K562 (cell line): ENCODE measurements around the gene COX18. TPM values are rescaled to one million over a fixed set of nuclear protein-coding genes. Genes with fewer than 3 reads are reported as not detected.

Experiments used
- ATAC-seq: fragments of 200-7000 bp; cut with Tn5 transposase; 3 replicates; pipeline ENCODE4 v1.9.1; 2020; ENCODE audit warnings: moderate library complexity
- BruUV-seq: library from RNA; stranded (reverse); fragments of 400-500 nt; replicated peaks from 2 replicates; lab custom pipeline; 2021; lab: Mats Ljungman, UMichigan
- CTCF ChIA-PET: fragments of 300-600 bp; formaldehyde crosslinking; extraction: SDS; loops from one replicate; lab custom pipeline; 2021; ENCODE audit warnings: low intra/inter-chr PET ratio; lab: Yijun Ruan, JAX
- POLR2A ChIA-PET: fragments of 300-600, 350-650 bp; sonication (Branson Sonifier 250); formaldehyde crosslinking; extraction: SDS; loops from one replicate; lab custom pipeline; 2021; ENCODE audit warnings: antibody characterized with exemption, inconsistent platforms; lab: Yijun Ruan, JAX
- DNase-seq, 4 experiments: peaks; one replicate each; pipeline versions ENCODE4 v3.0.0 to v3.0.0-alpha.2; 2011 to 2018; ENCODE audit warnings: low spot score in 3 of 4, mixed read lengths in 3 of 4; ENCODE audit errors: extremely low read depth in 1 of 4
- FAIRE-seq: peaks from 2 replicates; lab custom pipeline; 2011; peaks lifted over from hg19 to GRCh38; lab: Jason Lieb, UNC
- H2AFZ ChIP-seq: 2 replicates; pipeline ENCODE4 v1.6.0; 2011; ENCODE audit warnings: low read depth, low read length, control low read depth, inconsistent platforms
- H3K27ac ChIP-seq: fragments of 200-600 bp; 3 replicates; pipeline ENCODE4 v1.8.0; 2011; ENCODE audit warnings: low read depth, mild to moderate bottlenecking, control low read depth, inconsistent platforms, low read length, moderate library complexity, mixed read lengths; ENCODE audit errors: extremely low read depth
- H3K27me3 ChIP-seq, 2 experiments: fragments of 300-600 bp in 1 of 2; 2 replicates in 1 of 2; 3 replicates in 1 of 2; pipeline versions ENCODE4 v1.6.0 to v1.8.0; 2011; ENCODE audit warnings: inconsistent platforms in 2 of 2, low read length in 2 of 2, mild to moderate bottlenecking in 1 of 2, mixed read lengths in 1 of 2, moderate library complexity in 1 of 2; ENCODE audit not compliant: control insufficient read depth in 2 of 2, insufficient read depth in 2 of 2
- H3K36me3 ChIP-seq: fragments of 300-600 bp; 3 replicates; pipeline ENCODE4 v1.8.0; 2011; ENCODE audit warnings: mild to moderate bottlenecking, low read length, inconsistent platforms; ENCODE audit not compliant: control insufficient read depth, insufficient read depth
- H3K4me1 ChIP-seq, 2 experiments: fragments of 200-600 bp in 1 of 2; replicated peaks in 1 of 2; 2 replicates in 1 of 2; 3 replicates in 1 of 2; pipeline versions ENCODE4 v1.5.1 to v1.8.0; 2011; ENCODE audit warnings: inconsistent platforms in 2 of 2, low read length in 2 of 2, mild to moderate bottlenecking in 1 of 2, mixed read lengths in 1 of 2, moderate library complexity in 1 of 2; ENCODE audit not compliant: control insufficient read depth in 2 of 2, insufficient read depth in 2 of 2
- H3K4me2 ChIP-seq: 2 replicates; pipeline ENCODE4 v1.6.1; 2011; ENCODE audit warnings: low read length, control low read depth, inconsistent platforms, mixed read lengths; ENCODE audit not compliant: insufficient read depth
- H3K4me3 ChIP-seq: fragments of 200-600 bp; sonication (generic), shearing (Covaris generic); 2 replicates; pipeline ENCODE4 v1.5.1; 2016; ENCODE audit warnings: control low read depth, inconsistent platforms
- H3K79me2 ChIP-seq: fragments of 200-600 bp; 3 replicates; pipeline ENCODE4 v1.8.0; 2011; ENCODE audit warnings: low read length, inconsistent platforms; ENCODE audit not compliant: control insufficient read depth, insufficient read depth
- H3K9ac ChIP-seq, 2 experiments: 2 replicates each; pipeline versions ENCODE4 v1.6.0 to v1.6.1; 2011; ENCODE audit warnings: low read depth in 2 of 2, low read length in 2 of 2, control low read depth in 1 of 2, inconsistent platforms in 1 of 2, mild to moderate bottlenecking in 1 of 2, mixed read lengths in 1 of 2; ENCODE audit not compliant: insufficient read depth in 1 of 2
- H3K9me1 ChIP-seq: one replicate; pipeline ENCODE4 v1.6.0; 2011; ENCODE audit warnings: inconsistent platforms, mild to moderate bottlenecking, low read length, moderate library complexity; ENCODE audit not compliant: control insufficient read depth, insufficient read depth
- H3K9me3 ChIP-seq: replicated peaks from 2 replicates; pipeline ENCODE4 v1.5.1; 2011; ENCODE audit warnings: low read depth, low read length, inconsistent platforms; ENCODE audit not compliant: control insufficient read depth, insufficient read depth
- H4K20me1 ChIP-seq: replicated peaks from 2 replicates; pipeline ENCODE4 v1.6.1; 2011; ENCODE audit warnings: low read length, inconsistent platforms, mixed read lengths; ENCODE audit not compliant: control insufficient read depth, insufficient read depth
- GATAD2A ChIP-seq: fragments of 450-650 bp; IDR thresholded peaks from 2 replicates; pipeline ENCODE4 v1.6.1; 2017
- TCF7L2 ChIP-seq: fragments of 150-350 bp; IDR thresholded peaks from 2 replicates; pipeline ENCODE4 v1.6.1; 2016; ENCODE audit warnings: low read depth, mild to moderate bottlenecking, low read length, moderate library complexity
- ZNF507 ChIP-seq: conservative IDR thresholded peaks from 2 replicates; pipeline ENCODE4 v1.6.1; 2017; ENCODE audit warnings: missing genetic modification characterization, missing compliant biosample characterization
- ZNF589 ChIP-seq: fragments of 200-800 bp; sonication (Bioruptor generic); IDR thresholded peaks from 2 replicates; pipeline ENCODE4 v1.6.1; 2016; ENCODE audit warnings: low read depth, missing genetic modification characterization, missing compliant biosample characterization
- ZNF76 ChIP-seq: fragments of 250-450 bp; sonication (Bioruptor Pico); IDR thresholded peaks from 2 replicates; pipeline ENCODE4 v1.4.0; 2020; ENCODE audit warnings: mild to moderate bottlenecking, moderate library complexity, borderline replicate concordance
- WGBS: fragments of 100-300 bp; shearing (Covaris generic); methylation state at CpG from one replicate; pipeline ENCODE4 v1.1.6; 2016; ENCODE audit warnings: low coverage, mixed read lengths; ENCODE audit not compliant: insufficient coverage; ENCODE audit errors: missing lambda C conversion rate; 5-methylcytosine and 5-hydroxymethylcytosine counted together
- in situ Hi-C: fragments of 300-500 bp; cut with MboI; formaldehyde crosslinking; loops from 4 replicates; pipeline ENCODE4 v1.15.0; 2018; ENCODE audit warnings: inconsistent platforms, mixed read lengths
- intact Hi-C: fragments of 100-400 bp; cut with micrococcal nuclease; formaldehyde crosslinking; loops from 2 replicates; pipeline ENCODE4 v1.14.2; 2022
- polyA plus RNA-seq, 8 experiments: library from polyadenylated mRNA; depleted of rRNA in 4 of 8; stranded (reverse) in 5 of 8; unstranded in 3 of 8; fragments of >200 nt; fragmentation: Nextera tagmentation in 2 of 8; fragmentation: Illumina TruSeq in 1 of 8; extraction: Ambion mirVana in 2 of 8; extraction: Trizol in 1 of 8; gene quantifications; 2 replicates each; pipeline versions ENCODE4 v1.2.1 to v1.2.3, GENCODE V29; 2011 to 2014; ENCODE audit warnings: inconsistent platforms in 1 of 8, missing spikeins in 1 of 8
- total RNA-seq, 7 experiments: library from RNA; depleted of rRNA in 6 of 7; stranded (reverse); fragments of >200 nt in 6 of 7; fragmentation: Illumina TruSeq in 2 of 7; extraction: Trizol in 2 of 7; gene quantifications; 2 replicates each; pipeline versions ENCODE4 v1.2.1 to v1.2.3, GENCODE V29; 2011 to 2021; ENCODE audit warnings: low replicate concordance in 1 of 7

Gene COX18
- total and polyA plus RNA-seq, 9 of the 15 experiments (the other 6 are each of a cell fraction or from before 2014, with no cell fraction given) = 7.0 to 21.3 (median 14.7) TPM

DNA sequence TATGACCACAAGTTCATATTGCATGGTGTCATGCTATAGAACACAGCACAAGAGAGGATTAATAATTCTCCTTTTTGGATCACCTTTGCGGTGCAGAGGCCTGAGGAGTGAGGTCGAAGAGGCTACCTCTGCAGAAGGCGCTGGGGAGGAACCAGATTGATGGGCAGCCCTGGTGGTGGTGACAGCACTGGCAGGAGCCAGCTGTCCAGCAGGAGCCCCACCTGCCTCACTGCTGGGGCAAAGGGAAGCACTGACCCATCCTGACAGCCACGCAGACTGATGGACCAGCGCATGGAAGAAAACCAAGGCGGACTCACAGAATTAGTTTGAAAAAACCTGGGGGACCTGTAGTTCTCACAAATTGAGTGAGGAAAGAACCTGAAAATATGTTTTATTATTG, 50.9 kb downstream of the COX18 start:
- no peak overlapping the region for H3K4me2 ChIP-seq
- CTCF ChIA-PET = interaction anchor here (0.6 to 2.1 kb wide), 5 partner anchors 37 to 1286 kb away, joined by 3 to 18 read pairs (median 3); no protein-coding TSS in a partner anchor
- DNase-seq (no peak), ATAC-seq (peak; percentile 48; the same call in 2 of the 3 replicates), FAIRE-seq (no peak)
- WGBS = 62% methylated on average over 5 of the region's 6 CpGs
- H4K20me1 ChIP-seq = no peaks in the 10 kb centered on the region
- intact Hi-C loops (loop anchor here (5.0 to 10.0 kb wide), 2 partner anchors 511 to 694 kb away; no protein-coding TSS in a partner anchor), in situ Hi-C loops (loop anchor here (25.0 kb wide), 1 partner anchor 1281 kb away; no protein-coding TSS in a partner anchor)
- POLR2A ChIA-PET = no interaction called here
- no peaks in the 10 kb centered on the region for H3K9me1 ChIP-seq
- H3K9me3 ChIP-seq = no peaks in the 10 kb centered on the region
- no TSS peak for BruUV-seq
- peaks cover 0 to 10% of the 10 kb centered on the region in 2 experiments; a peak in 1 of 5 replicates for H3K27me3 ChIP-seq
- H3K4me3 ChIP-seq = no peak overlapping the region
- H2AFZ ChIP-seq = no peak overlapping the region
- no peak overlapping the region for H3K9ac ChIP-seq
- no peak overlapping the region for H3K27ac ChIP-seq
- no peak for TF ChIP-seq GATAD2A
- TF ChIP-seq, all 486 proteins: peak for 0
- Histone ChIP-seq H3K79me2 (no peaks in the 10 kb centered on the region), H3K36me3 (no peaks in the 10 kb centered on the region), H3K4me1 (no peaks in the 10 kb centered on the region)

DNA sequence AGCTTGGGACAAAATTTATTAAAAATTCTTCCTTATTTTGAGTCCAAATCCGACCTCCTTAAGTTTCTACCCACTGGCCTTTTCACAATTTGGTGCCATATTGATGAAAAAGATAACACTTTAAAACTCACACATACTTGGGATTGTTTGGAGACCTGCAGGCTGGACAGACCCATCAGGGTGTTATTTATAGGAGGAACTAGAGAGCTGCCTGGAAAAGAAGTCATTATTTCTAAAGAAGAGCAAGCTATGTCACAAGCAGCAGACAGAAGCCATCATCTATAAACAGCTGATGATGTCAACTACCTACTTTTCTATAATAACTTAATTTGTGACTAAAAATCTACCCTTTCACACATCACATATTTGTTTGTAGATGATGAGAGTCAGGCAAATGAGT, 56.2 kb downstream of the COX18 start:
- DNase-seq (no peak), FAIRE-seq (no peak), ATAC-seq (no peak)
- no peak overlapping the region for H3K27ac ChIP-seq
- H3K9me3 ChIP-seq = no peaks in the 10 kb centered on the region
- no peak overlapping the region for H3K9ac ChIP-seq
- in situ Hi-C loops = loop anchor here (25.0 kb wide), 1 partner anchor 1276 kb away; no protein-coding TSS in a partner anchor
- no peak overlapping the region for H2AFZ ChIP-seq
- no peak overlapping the region for H3K4me2 ChIP-seq
- H3K9me1 ChIP-seq = no peaks in the 10 kb centered on the region
- no peaks in the 10 kb centered on the region for H3K36me3 ChIP-seq
- WGBS = 8% methylated on average over 1 of the region's 1 CpG
- TF ChIP-seq ZNF589 (CRISPR knock-in tag) (no peak), ZNF507 (no peak), TCF7L2 (no peak), ZNF76 (CRISPR knock-in tag) (no peak)
- H3K4me3 ChIP-seq = no peak overlapping the region
- peaks cover 0 to 4% of the 10 kb centered on the region in 2 experiments; a peak in 1 of 5 replicates for H3K27me3 ChIP-seq
- no peaks in the 10 kb centered on the region for H4K20me1 ChIP-seq
- no peaks in the 10 kb centered on the region for H3K79me2 ChIP-seq
- intact Hi-C loops = loop anchor here (10.0 kb wide), 1 partner anchor 689 kb away; no protein-coding TSS in a partner anchor
- POLR2A ChIA-PET = no interaction called here
- BruUV-seq = no TSS peak
- H3K4me1 ChIP-seq = no peaks in the 10 kb centered on the region
- CTCF ChIA-PET = no interaction called here
